GM19395 (cell line): ENCODE data around the gene PDYN.

ENCODE experiments used
- ATAC-seq: cut with Tn5 transposase; IDR thresholded peaks from one replicate; pipeline ENCODE4 v1.9.1; 2021; ENCODE audit warnings: mild to moderate bottlenecking, moderate library complexity; ENCODE audit not compliant: unreplicated experiment

The PDYN gene

DNA sequence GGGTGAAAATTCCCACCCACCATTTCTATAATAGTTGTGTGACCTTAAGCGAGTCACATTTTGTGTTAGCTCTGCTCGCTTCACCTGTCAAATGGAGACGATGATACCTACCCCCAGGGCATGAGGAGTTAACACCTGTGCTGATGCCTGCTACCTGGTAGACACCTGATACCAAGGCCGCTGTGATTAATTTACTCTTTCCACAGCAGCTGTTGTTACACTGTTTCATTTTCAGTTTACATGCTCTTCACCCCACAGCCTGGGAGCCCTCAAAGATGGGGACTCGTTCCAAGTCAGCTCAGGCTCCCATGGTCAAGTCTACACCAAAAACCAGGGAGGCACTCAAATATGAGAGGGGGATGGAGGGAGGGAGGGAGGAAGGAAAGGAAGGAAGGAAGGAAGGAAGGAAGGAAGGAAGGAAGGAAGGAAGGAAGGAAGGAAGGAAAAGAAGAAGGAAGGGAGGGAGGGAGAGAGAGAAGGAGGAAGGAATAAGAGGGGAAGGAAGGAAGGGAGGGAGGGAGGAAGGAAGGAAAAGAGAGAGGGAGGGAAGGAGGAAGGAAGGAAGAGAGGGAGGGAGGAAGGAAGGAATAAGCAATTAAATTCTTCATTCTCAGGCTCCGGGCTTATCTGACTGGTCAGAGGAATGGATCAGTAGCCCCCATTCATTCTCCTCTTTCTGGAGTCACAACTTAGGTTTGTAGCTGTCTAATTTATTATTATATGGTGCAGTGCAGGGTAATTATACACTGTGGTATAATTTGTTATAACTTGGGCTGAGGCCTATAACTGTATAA, 40.9 kb downstream of the PDYN start:
- peak; percentile 61 for ATAC-seq

DNA sequence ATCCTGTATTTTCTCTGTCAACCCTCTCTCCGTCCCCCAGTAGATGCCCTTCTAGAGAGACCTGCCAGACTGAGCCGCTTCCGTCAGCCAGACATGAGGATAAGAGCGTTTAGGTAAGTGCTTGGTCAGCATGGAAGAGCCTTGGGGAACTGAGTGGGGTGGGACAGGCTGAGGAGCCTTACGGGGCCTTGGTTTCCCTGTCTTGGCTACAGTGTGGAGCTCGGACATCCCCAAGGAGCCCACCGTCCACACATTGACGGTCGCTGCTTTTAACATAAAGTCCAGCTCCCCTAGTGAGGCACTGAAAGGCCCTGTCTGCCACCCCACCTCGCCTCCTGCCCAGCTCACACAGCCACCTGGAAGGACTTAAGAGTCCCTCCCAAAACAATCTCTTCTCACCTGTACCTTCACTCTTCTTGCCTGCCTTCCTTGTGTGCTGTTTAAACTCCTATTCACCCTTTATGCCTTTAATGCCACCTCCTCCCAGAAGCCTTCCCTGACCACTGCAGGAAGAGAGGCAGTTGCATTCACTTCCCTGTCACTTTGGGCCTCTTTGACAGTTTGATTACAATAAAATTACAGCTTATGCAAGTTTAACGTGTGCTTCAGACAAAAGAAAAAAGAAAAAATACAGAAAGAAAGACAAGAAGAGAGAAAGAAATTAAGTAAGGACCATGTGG, 42.3 kb downstream of the PDYN start:
- no peak for ATAC-seq

DNA sequence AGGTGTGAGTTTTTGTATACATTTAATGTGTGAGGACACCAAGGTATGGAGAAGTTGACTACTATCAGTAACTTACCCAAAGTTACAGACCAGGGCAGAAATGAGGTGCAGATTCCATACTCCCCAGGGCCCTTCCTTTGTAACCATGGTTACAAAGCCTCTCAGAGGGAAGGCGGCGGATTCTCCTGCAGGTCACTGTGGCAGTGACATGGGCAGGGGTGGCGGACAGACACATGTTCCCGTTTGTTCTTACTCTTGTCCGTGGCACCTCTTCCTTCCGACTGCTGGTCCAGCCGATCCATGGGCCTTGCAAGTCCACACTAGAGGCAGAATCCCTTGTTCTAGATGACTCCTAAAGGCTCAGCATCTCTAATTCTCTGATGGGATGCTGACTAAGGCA, 43.0 kb downstream of the PDYN start:
- no peak for ATAC-seq

DNA sequence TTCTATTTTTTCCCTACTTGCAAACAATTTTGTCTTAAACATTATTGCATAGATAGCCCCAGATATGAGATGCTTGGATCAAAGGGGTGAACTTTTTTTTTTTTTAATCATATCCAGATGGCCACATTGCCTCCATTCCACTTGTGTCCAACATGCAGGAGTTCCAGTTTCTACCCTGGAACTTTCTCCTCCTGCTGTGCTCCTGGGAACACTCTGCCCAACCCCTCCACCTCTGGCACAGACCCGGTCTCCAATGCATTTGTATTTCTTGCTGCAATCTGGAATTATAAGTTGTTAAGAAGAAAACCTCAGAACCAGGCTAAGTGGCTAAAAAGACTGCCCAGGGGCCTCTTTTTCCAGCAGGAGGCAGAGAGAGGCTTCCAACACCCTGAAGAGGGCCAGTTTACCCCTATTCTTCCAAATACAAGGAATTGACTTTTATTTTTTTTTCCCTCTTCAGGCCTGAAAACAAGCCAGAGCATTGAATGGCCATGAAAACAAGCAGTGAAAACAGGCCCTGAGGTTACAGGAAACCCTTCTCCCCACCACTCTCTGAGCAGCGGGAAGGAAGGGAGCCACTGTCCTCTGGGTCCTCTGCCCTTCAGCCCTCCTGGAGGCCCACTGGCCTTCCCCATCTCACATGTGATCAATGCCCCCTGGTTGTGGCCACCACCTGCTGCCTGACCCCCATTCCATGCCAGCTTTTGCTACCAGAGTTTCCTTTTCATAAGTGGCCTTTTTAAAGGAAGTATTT, 44.3 kb downstream of the PDYN start:
- no peak for ATAC-seq

DNA sequence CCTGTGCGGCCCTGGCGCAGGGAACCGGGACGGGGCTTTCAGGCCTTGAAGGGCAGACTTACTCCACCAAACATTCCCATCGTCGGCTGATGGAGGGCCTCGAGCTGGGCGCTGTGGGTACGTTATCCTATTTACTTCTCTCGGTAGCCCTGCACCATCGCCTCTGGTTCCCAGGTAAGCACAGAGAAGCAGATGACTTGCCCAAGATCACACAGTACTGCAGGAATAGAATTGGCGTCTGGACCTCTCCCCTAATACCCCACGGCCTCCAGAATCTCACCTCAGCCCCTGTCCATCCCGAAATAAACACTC, 46.4 kb downstream of the PDYN start:
- no peak for ATAC-seq

DNA sequence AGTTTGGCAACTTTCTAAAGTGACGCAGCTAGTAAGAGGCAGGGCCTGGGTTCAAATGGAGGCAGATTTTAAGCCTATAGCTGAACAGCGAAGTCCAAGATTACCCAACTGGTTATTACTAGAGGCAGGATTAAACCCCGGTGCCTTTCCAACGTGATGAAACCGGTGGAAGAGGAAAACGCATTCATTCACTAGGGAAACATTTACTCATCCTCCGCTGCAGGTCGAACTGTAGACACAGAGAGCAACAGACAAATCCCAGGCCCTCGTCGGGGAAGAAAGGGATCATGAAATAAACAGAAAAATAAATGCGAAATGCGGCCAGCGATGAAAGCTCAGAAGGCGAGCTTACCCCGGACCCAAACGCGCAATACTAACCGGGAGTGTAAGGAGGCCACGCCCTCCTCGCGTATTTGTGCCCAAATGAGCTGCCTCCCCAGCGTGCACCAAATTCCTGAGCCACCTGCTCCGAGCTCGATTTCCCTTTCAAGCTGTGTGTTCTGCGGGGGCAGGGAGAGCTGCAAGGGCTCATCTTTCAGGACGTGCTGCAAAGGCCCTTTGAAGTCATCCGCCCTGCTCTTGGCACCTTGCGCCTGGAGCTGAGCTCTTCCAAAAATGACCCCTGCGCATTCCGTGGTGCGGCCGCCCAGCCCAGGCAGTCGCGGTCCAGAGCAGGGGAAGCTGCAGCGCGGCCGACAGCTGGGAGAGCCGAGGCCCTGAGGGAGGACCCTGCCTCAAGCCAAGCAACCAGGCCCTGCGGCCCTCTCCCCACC, 46.9 kb downstream of the PDYN start:
- ATAC-seq: no peak

DNA sequence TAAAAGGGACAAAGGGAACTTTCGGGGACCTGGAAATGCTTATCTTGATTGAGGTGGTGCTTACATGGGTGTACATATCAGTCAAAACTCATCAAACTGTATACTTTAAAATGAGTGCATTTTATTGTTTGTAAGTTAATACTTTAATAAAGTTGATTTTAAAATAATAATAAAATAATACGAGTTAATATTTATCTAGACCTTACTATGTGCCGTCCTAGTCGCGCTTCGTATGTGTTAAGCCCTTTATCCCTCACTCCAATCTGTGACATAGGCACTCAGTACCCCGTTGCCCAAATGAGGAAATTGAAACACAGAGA, 47.5 kb downstream of the PDYN start:
- no peak for ATAC-seq

DNA sequence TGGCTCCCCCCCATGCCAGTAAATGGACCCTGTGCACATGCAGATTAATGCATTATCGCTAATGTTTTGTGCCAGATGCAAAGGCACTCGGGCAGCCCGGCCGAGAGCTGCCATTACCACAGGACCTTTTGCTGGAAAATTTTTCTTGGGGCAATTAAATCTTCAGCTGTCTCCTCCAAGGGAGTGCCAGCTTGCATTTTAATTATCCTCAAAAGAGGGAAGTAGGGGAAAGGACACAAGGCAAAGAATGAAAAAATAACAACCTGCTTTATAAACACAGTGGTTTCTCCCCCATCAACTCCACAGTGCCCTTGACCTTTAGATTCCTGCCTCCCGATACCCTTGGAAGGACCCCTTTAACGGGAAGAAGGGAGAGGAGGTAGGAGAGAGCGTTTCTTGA, 48.2 kb downstream of the PDYN start:
- ATAC-seq: no peak

DNA sequence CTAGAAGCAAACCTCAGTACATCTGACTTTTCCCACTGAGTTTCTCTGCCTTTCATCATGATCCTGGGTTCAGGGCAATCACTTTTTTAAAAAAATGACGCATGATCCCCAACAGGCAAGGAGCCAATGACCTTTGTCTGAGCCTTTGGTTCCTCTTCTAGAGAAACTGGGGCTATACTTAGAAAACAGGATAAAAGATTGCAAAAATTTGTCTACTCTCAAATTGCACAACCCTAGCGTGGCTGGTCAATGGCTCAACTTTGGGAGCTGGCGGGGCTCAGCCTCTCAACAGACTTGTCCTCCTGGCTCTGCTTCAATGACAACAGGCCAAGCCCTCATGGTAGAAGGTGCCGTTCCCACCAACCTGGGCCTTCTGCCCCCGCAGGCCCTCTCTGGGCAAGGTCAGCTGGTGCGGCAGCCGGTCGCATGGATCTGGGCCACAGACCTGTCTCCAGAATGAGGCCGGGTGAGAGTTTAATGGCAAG, 48.7 kb downstream of the PDYN start:
- ATAC-seq: no peak

DNA sequence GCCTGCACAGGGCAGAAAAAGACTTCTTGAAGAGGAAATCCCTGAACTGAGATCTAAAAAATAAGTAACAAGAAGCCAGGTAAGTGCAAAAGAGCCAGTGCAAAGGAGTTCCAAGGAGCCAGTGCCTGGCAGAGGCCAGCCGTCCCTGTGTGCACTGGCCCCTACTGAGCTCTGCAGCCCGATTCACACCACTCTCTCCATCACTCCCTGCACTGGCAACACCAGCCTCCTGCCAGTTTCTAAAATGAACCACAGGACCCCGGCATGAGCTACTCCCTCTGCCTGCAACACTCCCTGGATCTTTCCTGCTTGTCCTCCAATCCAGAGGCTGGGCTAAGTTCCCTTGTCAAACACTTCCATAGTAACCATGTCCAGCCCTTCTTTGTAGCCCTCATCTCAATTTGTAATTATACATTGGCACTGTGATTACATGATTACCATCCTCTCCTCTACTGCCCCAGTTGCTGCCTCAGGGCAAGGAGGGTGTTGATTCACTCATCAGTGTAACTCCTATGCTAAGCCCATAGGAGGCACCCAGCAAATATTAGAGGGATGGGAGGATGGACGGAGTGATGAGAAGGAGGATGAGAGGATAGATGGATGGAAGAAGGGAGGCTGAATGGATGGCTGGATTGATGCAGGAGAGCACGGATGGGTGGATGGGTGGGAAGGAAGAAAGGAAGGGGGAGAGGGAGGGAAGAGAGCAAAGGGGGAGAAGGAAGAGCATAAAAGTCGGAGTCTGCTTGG, 49.3 kb downstream of the PDYN start:
- no peak for ATAC-seq

DNA sequence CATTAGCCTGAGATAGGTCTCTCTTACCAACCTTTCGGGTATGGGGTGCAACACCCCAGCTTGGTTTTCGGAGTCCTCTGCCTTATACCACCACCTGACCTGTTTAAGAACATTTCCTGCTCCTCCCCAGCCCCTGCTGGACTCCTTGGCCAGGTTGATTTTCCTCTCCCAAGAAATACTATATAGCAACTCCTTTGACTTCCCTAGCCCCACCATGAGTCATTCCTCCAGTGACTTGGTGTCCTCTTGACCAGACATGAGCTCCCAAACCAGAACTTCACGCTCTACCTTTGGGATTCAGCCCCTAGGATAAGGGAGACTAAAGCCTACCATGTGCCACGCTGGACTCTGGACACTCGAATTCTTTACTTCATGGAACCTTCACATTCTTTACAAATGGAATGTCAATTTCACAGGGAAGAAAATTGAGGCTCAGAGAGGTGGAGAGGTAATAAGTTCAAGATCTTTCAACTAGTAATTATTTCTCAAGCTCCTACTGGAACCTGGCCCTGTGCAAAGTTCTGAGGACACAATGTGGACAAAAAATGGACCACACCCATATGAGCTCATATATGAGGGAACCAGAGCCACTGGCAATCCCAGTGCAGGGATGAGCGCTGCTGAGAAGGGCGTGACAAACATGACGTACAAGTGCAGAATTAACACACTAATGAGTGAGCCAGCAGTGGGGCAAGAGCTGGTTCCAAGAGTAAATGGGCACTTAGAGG, 50.4 kb downstream of the PDYN start:
- ATAC-seq: no peak

DNA sequence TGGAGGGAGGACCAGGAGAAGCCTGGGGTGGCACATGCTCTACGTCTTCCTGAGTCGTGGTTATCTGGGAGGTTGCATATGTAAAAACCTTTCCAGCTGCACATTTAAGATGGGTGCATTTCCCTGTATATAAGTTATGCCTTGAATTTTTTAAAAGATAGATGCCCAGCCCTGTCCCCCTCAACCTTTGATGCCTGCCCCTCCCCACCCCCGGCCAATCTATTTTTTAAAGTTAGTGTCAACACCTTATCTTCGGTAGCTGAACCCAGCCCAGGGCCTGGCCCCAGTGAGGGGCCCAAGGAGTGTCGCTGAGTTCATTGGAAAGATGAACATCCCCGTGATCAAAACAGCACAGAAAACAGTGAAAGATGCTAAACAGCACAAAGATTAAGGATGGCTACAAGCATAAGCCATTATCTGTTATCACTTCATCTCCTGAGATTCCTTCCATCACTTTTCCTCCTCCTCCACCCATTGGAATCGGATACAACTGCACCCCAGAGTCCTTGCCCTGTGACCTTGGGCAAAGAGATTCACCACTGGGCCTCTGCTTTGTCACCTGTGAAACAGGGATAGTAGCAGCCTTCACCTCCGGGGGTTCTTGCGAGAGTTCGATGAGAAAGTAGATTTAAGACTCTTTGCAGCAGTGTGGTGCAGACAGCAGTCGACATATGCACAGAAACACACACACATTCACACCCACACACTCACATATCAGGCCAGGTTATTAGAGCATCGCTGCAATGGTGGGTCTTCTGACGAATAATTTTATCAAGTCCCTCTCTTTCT, 51.2 kb downstream of the PDYN start:
- ATAC-seq: no peak

DNA sequence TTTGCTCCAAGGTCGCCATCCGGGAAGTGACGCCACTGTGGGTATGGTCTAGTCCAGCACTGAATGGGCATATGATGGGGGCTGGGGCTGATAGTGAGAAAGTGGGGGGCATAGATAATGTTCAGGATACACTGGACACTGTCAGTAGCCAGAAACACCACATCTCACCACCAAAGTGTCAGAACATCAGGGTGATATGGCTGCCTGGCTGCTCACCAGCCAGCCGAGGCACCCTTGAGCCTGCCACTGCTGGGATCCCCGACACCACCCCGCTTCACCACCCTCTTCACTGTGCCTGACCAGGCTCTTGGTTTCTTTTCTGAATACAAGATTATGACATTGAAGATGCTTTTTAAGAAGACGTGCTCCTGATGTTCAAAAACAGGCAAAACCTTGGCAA, 51.8 kb downstream of the PDYN start:
- no peak for ATAC-seq

DNA sequence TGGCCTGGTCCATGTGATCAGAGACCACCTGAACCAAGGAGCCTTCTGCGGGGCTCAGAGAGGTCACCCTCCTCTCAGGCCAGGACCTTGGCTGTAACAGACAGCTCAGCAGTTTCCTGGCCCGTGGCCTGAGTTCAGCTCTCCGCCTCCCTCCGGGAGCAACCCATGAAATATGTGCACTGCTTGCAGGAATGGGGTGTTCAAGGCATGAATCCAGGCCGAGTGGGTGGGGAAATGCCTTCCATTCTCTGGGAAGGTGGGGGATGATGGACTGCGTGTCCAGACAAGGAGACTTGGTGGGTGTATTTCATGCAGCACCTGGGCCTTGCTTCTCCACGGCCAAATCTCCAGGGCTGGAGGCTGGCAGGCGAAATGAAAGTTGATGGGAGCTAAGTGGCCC, 52.6 kb downstream of the PDYN start:
- ATAC-seq: no peak

DNA sequence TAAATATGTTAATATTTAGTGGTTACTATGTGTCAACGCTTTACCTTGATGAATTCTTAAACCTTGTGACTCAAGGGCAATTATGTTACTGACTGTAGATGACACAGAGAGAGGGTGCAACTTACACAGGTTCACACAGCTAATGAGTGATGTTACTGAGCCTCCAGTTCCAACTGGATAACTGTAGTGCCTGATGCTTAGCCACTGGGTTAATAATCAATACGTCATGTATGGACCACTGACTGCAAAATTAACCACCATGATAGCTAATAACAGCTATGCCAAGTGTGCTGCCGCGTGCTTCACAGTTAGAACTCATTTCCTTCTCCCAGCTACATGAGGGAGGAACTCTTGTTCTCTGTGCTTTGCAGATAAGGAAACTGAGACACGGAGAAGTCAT, 53.3 kb downstream of the PDYN start:
- ATAC-seq: no peak

DNA sequence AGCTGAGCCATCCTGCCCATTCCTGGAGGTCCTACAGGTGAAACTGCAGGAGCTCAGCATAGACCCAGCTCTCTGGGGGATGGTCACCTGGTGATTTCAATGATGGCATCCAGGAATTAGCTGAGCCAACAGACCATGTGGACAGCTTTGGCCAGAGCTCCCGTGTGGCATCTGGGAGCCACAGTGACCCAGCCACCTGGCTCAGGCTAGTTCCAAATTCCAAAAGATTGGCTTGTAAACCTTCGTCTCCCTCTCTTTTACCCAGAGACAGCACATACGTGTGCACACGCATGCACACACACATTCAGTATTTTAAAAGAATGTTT, 54.6 kb downstream of the PDYN start:
- no peak for ATAC-seq

DNA sequence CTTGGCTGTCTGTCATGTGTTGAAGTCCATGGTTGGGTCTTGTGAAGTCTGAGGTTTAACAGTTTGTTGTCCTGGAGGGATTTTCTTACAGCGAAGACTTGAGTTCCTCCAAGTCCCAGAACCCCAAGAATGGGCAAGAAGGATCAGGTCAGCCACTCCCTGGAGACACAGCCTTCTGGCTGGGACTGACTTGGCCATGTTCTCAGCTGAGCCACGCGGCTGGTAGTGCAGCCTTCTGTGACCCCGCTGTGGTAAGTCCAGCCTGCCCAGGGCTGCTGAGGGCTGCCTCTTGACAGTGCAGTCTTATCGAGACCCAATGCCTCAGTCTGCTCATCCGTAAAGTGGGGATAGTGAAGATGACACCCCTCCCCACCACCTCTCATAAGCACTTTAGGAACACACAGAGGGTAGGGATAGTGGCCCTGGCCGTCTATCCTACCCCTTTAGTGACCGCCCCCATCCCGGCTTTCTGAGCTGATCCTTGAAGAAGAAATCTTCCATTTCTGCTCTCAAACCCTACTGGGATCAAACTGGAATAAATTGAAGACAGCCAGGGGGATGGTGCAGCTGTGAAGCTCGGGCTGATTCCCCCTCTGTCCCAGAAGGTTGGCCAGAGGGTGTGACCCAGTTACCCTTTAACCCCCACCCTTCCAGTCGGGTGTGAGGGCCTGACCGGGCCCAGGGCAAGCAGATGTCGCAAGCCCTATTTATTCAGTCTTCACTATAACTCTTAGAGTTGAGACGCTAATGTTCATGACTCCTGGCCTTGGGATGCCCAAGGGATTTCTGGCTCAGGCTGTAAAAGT, 55.2 kb downstream of the PDYN start:
- no peak for ATAC-seq

DNA sequence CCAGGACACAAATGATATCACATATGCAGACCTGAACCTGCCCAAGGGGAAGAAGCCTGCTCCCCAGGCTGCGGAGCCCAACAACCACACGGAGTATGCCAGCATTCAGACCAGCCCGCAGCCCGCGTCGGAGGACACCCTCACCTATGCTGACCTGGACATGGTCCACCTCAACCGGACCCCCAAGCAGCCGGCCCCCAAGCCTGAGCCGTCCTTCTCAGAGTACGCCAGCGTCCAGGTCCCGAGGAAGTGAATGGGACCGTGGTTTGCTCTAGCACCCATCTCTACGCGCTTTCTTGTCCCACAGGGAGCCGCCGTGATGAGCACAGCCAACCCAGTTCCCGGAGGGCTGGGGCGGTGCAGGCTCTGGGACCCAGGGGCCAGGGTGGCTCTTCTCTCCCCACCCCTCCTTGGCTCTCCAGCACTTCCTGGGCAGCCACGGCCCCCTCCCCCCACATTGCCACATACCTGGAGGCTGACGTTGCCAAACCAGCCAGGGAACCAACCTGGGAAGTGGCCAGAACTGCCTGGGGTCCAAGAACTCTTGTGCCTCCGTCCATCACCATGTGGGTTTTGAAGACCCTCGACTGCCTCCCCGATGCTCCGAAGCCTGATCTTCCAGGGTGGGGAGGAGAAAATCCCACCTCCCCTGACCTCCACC, 56.4 kb downstream of the PDYN start:
- ATAC-seq: no peak
